Right cardiac atrium (tissue), 5 donors: Measurements from ENCODE around the gene YTHDF1. TPM values are rescaled to one million over a fixed set of nuclear protein-coding genes. Genes with fewer than 3 reads are reported as not detected.

Experiments used
- ATAC-seq, 2 donors: fragments of 200-7000 bp; cut with Tn5 transposase; one replicate each; pipeline versions ENCODE4 v1.8.0 to v1.9.1; 2020; ENCODE audit warnings: moderate library complexity in 2 of 2, mild to moderate bottlenecking in 1 of 2
- DNase-seq, 3 donors: peaks; one replicate each; pipeline ENCODE4 v3.0.0-alpha.2; 2020
- H3K27ac ChIP-seq: one replicate; pipeline ENCODE4 v1.5.1; 2013; ENCODE audit warnings: mild to moderate bottlenecking, low read length, control low read depth, moderate library complexity
- H3K27me3 ChIP-seq: one replicate; pipeline ENCODE4 v1.6.1; 2013; ENCODE audit not compliant: control insufficient read depth, insufficient read depth
- H3K4me1 ChIP-seq: one replicate; pipeline ENCODE4 v1.6.1; 2013; ENCODE audit warnings: low read length; ENCODE audit not compliant: control insufficient read depth, insufficient read depth
- H3K4me3 ChIP-seq: one replicate; pipeline ENCODE4 v1.5.1; 2013; ENCODE audit warnings: low read length, control low read depth
- H3K9me3 ChIP-seq: one replicate; pipeline ENCODE4 v1.6.1; 2013; ENCODE audit warnings: low read length; ENCODE audit not compliant: control insufficient read depth
- WGBS: extraction: QIAGEN DNeasy Blood & Tissue Kit; methylation state at CpG from one replicate; pipeline ENCODE4 v1.1.7; 2013; 5-methylcytosine and 5-hydroxymethylcytosine counted together
- intact Hi-C, 4 donors: fragments of 100-400 bp; cut with DNase I; formaldehyde crosslinking; loops; one replicate each; pipeline versions ENCODE4 v1.11.0 to v1.14.0; 2022 to 2023
- long read RNA-seq, 4 donors: library from polyadenylated mRNA; unstranded; transcript quantifications; one replicate each; pipeline ENCODE4 v2.0.0, GENCODE V29; 2020 to 2021
- polyA plus RNA-seq: library from polyadenylated mRNA; stranded (reverse); fragments of 200-250 nt; gene quantifications from one replicate; pipeline ENCODE4 v1.2.3, GENCODE V29; 2013
- total RNA-seq, 4 donors: library from RNA; stranded (reverse); fragmentation: NEBNext Ultra II Directional; extraction: Animal tissue kit (Norgen Biotek cat#: 25700); gene quantifications; one replicate each; pipeline ENCODE4 v1.2.1, GENCODE V29; 2021
- donor health status: healthy with polysubstance abuse.
- donor health status: DM: no; HTN: yes; CAD: no.
- donor health status: DM: no; HTN: no; CAD: no.
- donor health status: DM: no; HTN: yes; CAD: no; lungs with severe emphysema.
- donor health status: DM: yes; HTN: yes; CAD: no.

The YTHDF1 gene
- total RNA-seq (10 to 100 TPM; 23.0 to 27.6 (median 25.2) TPM), polyA plus RNA-seq (15.3 TPM)
- long read RNA-seq, donor 1, transcript YTHDF1-202 (5 exons, 3,301 nt) = major isoform, 62 of 129 reads
- long read RNA-seq, donor 1, partial matches to known transcripts = 64 of 129 reads
- long read RNA-seq, donor 1, other reads (novel, unspliced or antisense) = 1 of 129 reads
- long read RNA-seq, donor 2, transcript YTHDF1-202 (5 exons, 3,301 nt) = major isoform, 26 of 46 reads
- long read RNA-seq, donor 2, partial matches to known transcripts = 16 of 46 reads
- long read RNA-seq, donor 2, other reads (novel, unspliced or antisense) = 4 of 46 reads
- long read RNA-seq, donor 3, partial matches to known transcripts = 72 of 74 reads
- long read RNA-seq, donor 3, other reads (novel, unspliced or antisense) = 0 of 74 reads
- long read RNA-seq, donor 4, transcript YTHDF1-202 (5 exons, 3,301 nt) = major isoform, 40 of 54 reads
- long read RNA-seq, donor 4, partial matches to known transcripts = 12 of 54 reads
- long read RNA-seq, donor 4, other reads (novel, unspliced or antisense) = 2 of 54 reads

GRCh38 chr20:63216041-63216848, at the start of gene YTHDF1:
Gene YTHDF1 (minus strand): TSS chr20:63216131. CDS start chr20:63215892, 239 bp downstream.
- intact Hi-C loops = no loop called here
- Histone ChIP-seq H3K27me3 (no peaks in the 10 kb centered on the region), H3K9me3 (no peaks in the 10 kb centered on the region), H3K4me3 (peak within 1 kb of the TSS; percentile 95), H3K4me1 (peaks cover 6% of the 10 kb centered on the region), H3K27ac (peak within 1 kb of the TSS; percentile 55)
- 1% methylated on average over 96 of the region's 96 CpGs for WGBS
- ATAC-seq (peak; percentile 96 to 97), DNase-seq (peak; percentile 98 to 99 (median 99))

- Histone ChIP-seq H3K9me3 (no peaks in the 10 kb centered on the region), H3K27ac (no peak overlapping the region), H3K4me1 (no peaks in the 10 kb centered on the region), H3K27me3 (no peaks in the 10 kb centered on the region), H3K4me3 (no peak overlapping the region)
- DNase-seq (no peak), ATAC-seq (no peak)
- intact Hi-C loops = no loop called here
- 46% methylated on average over 14 of the region's 14 CpGs for WGBS
Measured at GRCh38 chr20:63264519-63264918, 48.6 kb upstream of the YTHDF1 start.

DNA sequence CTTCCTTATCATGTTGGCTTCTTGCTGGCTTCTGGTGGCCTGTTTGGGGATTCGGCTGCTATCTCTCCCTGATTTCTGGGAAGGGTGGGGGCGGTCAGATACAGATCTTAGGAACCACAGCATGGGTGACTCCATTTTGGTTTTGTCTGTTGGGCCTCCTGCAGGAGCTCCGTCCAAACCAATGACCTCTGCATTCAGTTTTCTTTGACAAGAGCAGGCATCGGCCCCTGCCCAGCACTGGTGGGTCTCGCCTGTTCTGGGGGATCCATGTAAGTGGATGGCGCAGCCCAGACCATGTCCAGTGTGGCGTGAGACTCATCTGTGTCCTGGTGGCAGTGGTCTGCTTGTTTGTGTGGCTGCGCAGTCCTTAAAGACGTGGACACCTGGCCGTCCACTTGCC, 48.1 kb upstream of the YTHDF1 start:
- ATAC-seq = no peak

GRCh38 chr20:63262836-63263235, 46.9 kb upstream of the YTHDF1 start:
- Histone ChIP-seq H3K27ac (no peak overlapping the region), H3K4me3 (no peak overlapping the region), H3K9me3 (no peaks in the 10 kb centered on the region), H3K4me1 (no peaks in the 10 kb centered on the region), H3K27me3 (no peaks in the 10 kb centered on the region)
- DNase-seq (no peak), ATAC-seq (no peak)
- WGBS = 81% methylated on average over 9 of the region's 9 CpGs
- intact Hi-C loops = no loop called here

More for the DNA sequence above, 48.1 kb upstream of the YTHDF1 start:
- H3K27me3 ChIP-seq = no peaks in the 10 kb centered on the region
- intact Hi-C loops = no loop called here
- WGBS = 80% methylated on average over 10 of the region's 10 CpGs
- no peaks in the 10 kb centered on the region for H3K4me1 ChIP-seq
- DNase-seq = no peak
- H3K9me3 ChIP-seq = no peaks in the 10 kb centered on the region
- H3K27ac ChIP-seq = no peak overlapping the region
- no peak overlapping the region for H3K4me3 ChIP-seq

DNA sequence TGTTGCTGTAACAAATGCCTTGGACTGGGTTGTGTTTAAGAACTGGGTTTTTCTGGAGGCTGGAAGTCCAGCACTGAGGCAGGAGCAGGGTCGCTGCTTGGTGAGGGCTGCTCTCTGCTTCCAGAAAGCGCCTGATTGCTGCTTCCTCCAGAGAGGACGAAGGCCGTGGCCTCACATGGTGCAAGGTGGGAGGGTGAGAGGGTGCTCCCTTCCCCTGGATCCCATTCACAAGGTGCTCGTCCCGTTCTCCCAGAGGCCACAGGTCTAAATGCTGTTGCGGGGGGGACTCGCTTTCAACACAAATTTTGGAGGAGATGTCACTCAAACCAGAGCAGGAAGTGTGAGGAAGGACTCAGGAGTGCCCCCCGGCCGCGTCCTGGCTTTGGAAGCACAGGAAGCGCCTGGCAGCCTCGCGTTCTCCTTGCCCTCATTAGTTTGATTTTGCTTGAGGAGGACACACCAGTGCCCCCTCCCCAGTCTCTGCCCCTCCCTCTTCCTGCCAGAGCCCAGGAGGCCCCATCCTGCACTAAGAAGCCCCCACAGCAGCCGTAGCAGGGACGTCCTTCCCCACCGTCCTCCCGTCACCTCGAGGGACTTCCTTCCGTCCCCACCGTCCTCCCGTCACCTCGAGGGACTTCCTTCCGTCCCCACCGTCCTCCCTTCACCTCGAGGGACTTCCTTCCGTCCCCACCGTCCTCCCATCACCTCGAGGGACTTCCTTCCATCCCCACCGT, 46.0 kb upstream of the YTHDF1 start:
- intact Hi-C loops = no loop called here
- Histone ChIP-seq H3K27ac (no peak overlapping the region), H3K4me3 (no peak overlapping the region), H3K9me3 (no peaks in the 10 kb centered on the region), H3K4me1 (no peaks in the 10 kb centered on the region), H3K27me3 (no peaks in the 10 kb centered on the region)
- WGBS = 41% methylated on average over 30 of the region's 30 CpGs
- DNase-seq (no peak), ATAC-seq (no peak)

- Histone ChIP-seq H3K9me3 (no peaks in the 10 kb centered on the region), H3K4me1 (no peaks in the 10 kb centered on the region), H3K27ac (no peak overlapping the region), H3K4me3 (no peak overlapping the region), H3K27me3 (no peaks in the 10 kb centered on the region)
- 46% methylated on average over 25 of the region's 25 CpGs for WGBS
- no peak for ATAC-seq
- no peak for DNase-seq
- intact Hi-C loops = no loop called here
Measured at GRCh38 chr20:63261060-63261794, 45.3 kb upstream of the YTHDF1 start.

GRCh38 chr20:63260521-63260920, 44.6 kb upstream of the YTHDF1 start:
- Histone ChIP-seq H3K4me3 (no peak overlapping the region), H3K27ac (no peak overlapping the region), H3K9me3 (no peaks in the 10 kb centered on the region), H3K4me1 (no peaks in the 10 kb centered on the region), H3K27me3 (no peaks in the 10 kb centered on the region)
- DNase-seq (no peak), ATAC-seq (no peak)
- intact Hi-C loops = no loop called here
- 85% methylated on average over 15 of the region's 15 CpGs for WGBS

GRCh38 chr20:63259734-63260460, 44.0 kb upstream of the YTHDF1 start:
- no peak for DNase-seq
- intact Hi-C loops = no loop called here
- H3K27me3 ChIP-seq = no peaks in the 10 kb centered on the region
- ATAC-seq = no peak
- H3K27ac ChIP-seq = no peak overlapping the region
- no peak overlapping the region for H3K4me3 ChIP-seq
- WGBS = 80% methylated on average over 25 of the region's 25 CpGs
- no peaks in the 10 kb centered on the region for H3K4me1 ChIP-seq
- H3K9me3 ChIP-seq = no peaks in the 10 kb centered on the region

DNA sequence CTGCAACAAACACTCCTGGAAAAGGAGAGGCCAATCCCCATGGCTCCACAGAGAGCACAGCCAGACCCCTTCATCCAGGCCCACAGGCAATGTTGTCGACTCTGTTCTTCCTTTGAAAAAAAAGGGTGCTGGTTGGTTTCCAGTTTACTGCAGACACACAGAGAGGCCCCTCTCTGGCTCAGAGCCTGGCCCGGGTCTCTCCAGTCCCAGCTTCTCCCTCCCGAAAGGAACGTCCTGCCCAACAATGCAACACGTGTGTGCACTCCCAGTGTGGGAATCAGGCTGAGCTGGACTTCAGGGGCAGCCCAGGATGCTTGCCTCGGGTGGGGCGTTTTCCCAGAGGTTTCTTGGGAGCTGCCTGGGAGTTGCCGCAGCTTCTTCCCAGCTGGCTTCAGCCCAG, 42.9 kb upstream of the YTHDF1 start:
- Histone ChIP-seq H3K9me3 (no peaks in the 10 kb centered on the region), H3K27ac (no peak overlapping the region), H3K4me3 (no peak overlapping the region), H3K4me1 (no peaks in the 10 kb centered on the region), H3K27me3 (no peaks in the 10 kb centered on the region)
- intact Hi-C loops = no loop called here
- DNase-seq = no peak
- 32% methylated on average over 8 of the region's 8 CpGs for WGBS
- ATAC-seq = no peak

- DNase-seq (no peak), ATAC-seq (no peak)
- H3K4me3 ChIP-seq = no peak overlapping the region
- H3K27ac ChIP-seq = no peak overlapping the region
- H3K4me1 ChIP-seq = no peaks in the 10 kb centered on the region
- intact Hi-C loops = no loop called here
- H3K9me3 ChIP-seq = no peaks in the 10 kb centered on the region
- WGBS = 92% methylated on average over 13 of the region's 13 CpGs
- no peaks in the 10 kb centered on the region for H3K27me3 ChIP-seq
Measured at GRCh38 chr20:63257629-63258028, 41.7 kb upstream of the YTHDF1 start.
